Measurements from ENCODE around the gene CNOT6.

The CNOT6 gene

GRCh38 chr5:180623844-180624243, 129.7 kb downstream of the CNOT6 start:
- no peak for DNase-seq

- DNase-seq, result no peak
These were observed 130.4 kb downstream of the CNOT6 start for GRCh38 chr5:180624587-180624986.

- DNase-seq, result no peak
These were observed 131.1 kb downstream of the CNOT6 start for GRCh38 chr5:180625125-180625790.

GRCh38 chr5:180625791-180626660, 131.8 kb downstream of the CNOT6 start:
- DNase-seq, result no peak

- DNase-seq, result no peak
These were observed 132.6 kb downstream of the CNOT6 start for GRCh38 chr5:180626661-180627385.

GRCh38 chr5:180627386-180628120, 133.4 kb downstream of the CNOT6 start:
- DNase-seq, result no peak
